SK-N-MC (cell line): Measurements from ENCODE around the gene SCNN1A.

Source experiments
- EZH2 ChIP-seq: fragments of 200-600 bp; sonication (generic); IDR thresholded peaks from one replicate; pipeline ENCODE4 v1.6.1; 2017; ENCODE audit warnings: antibody characterized with exemption
- POLR2AphosphoS5 ChIP-seq: IDR thresholded peaks from 2 replicates; pipeline ENCODE4 v1.6.1; 2012; ENCODE audit warnings: mild to moderate bottlenecking, low read depth, low read length, borderline replicate concordance

- TF ChIP-seq EZH2 (no peak), POLR2AphosphoS5 (no peak)
Observed at GRCh38 chr12:6363330-6364043, 11.9 kb downstream of the SCNN1A start.
